AG09309 (cell line): Measurements from ENCODE around the gene DCLRE1B.

Experiments used
- DNase-seq: peaks from one replicate; pipeline ENCODE4 v3.0.0-alpha.2; 2010; ENCODE audit warnings: low read depth
- H3K4me3 ChIP-seq: 2 replicates; pipeline ENCODE4 v1.5.1; 2011; ENCODE audit warnings: mild to moderate bottlenecking, low read depth, low read length, moderate library complexity; ENCODE audit not compliant: control insufficient read depth
- CTCF ChIP-seq: IDR thresholded peaks from 2 replicates; pipeline ENCODE4 v1.5.1; 2011; ENCODE audit warnings: mild to moderate bottlenecking, low read depth, low read length, inconsistent platforms; ENCODE audit not compliant: insufficient read depth, control insufficient read depth; ENCODE audit errors: missing control alignments

Gene DCLRE1B

GRCh38 chr1:113940365-113941244 lies 35.5 kb downstream of the DCLRE1B start:
- TF ChIP-seq CTCF = no peak
- no peak overlapping the region for H3K4me3 ChIP-seq
- DNase-seq = no peak

- no peak overlapping the region for H3K4me3 ChIP-seq
- no peak for TF ChIP-seq CTCF
- DNase-seq = no peak
These were observed 36.1 kb downstream of the DCLRE1B start for GRCh38 chr1:113941245-113941559.

GRCh38 chr1:113942527-113942926 lies 37.4 kb downstream of the DCLRE1B start:
- no peak for DNase-seq
- no peak overlapping the region for H3K4me3 ChIP-seq
- no peak for TF ChIP-seq CTCF

- DNase-seq = no peak
- no peak for TF ChIP-seq CTCF
- H3K4me3 ChIP-seq = no peak overlapping the region
These were observed 38.1 kb downstream of the DCLRE1B start for GRCh38 chr1:113943028-113943811.

GRCh38 chr1:113945329-113945728 lies 40.2 kb downstream of the DCLRE1B start:
- H3K4me3 ChIP-seq = no peak overlapping the region
- no peak for DNase-seq
- TF ChIP-seq CTCF = no peak

GRCh38 chr1:113946112-113946511 lies 41.0 kb downstream of the DCLRE1B start:
- DNase-seq = no peak
- no peak overlapping the region for H3K4me3 ChIP-seq
- no peak for TF ChIP-seq CTCF
